Fibroblast of pulmonary artery (primary cell): ENCODE data around the gene DNER.
"Not testable (repeated sequence)": the region's sequence is repeated elsewhere in the genome, so short reads cannot be mapped to it uniquely, and the experiment has no call there.

Source experiments
- DNase-seq: peaks from one replicate; pipeline ENCODE4 v3.0.0-alpha.2; 2010; ENCODE audit warnings: low read depth
- H3K4me3 ChIP-seq: replicated peaks from 2 replicates; pipeline ENCODE4 v1.5.1; 2011; ENCODE audit warnings: low read depth, mild to moderate bottlenecking, control low read depth, low read length, moderate library complexity
- CTCF ChIP-seq: IDR thresholded peaks from 2 replicates; pipeline ENCODE4 v1.5.1; 2011; ENCODE audit warnings: mild to moderate bottlenecking, control low read depth, low read length, inconsistent platforms; ENCODE audit errors: missing control alignments

Gene DNER

GRCh38 chr2:229344955-229345354 is 369.4 kb downstream of the DNER start:
- no peak for DNase-seq
- no peak overlapping the region for H3K4me3 ChIP-seq
- no peak for TF ChIP-seq CTCF

DNA sequence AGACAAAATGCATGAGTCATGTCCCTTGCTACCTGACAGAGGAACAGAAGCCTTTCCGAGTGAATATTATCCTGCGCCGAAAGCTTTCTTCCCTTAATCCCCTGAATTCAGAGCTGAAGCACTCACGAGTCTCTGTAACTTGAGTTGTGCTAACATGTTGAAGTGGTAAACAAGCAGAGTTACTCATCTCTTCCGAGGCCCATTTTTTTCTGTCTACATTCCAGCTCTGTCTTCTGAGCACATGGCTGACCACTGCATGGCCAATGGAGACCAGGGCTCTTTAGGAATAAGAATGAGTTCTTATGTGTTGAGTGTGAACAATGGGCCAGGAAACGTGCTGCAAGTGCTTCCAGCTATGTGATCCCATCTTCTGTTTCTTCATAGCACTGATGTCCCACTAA is 370.2 kb downstream of the DNER start:
- no peak overlapping the region for H3K4me3 ChIP-seq
- TF ChIP-seq CTCF: no peak
- DNase-seq: no peak

GRCh38 chr2:229343661-229344060 is 370.7 kb downstream of the DNER start:
- no peak for DNase-seq
- no peak for TF ChIP-seq CTCF
- no peak overlapping the region for H3K4me3 ChIP-seq

DNA sequence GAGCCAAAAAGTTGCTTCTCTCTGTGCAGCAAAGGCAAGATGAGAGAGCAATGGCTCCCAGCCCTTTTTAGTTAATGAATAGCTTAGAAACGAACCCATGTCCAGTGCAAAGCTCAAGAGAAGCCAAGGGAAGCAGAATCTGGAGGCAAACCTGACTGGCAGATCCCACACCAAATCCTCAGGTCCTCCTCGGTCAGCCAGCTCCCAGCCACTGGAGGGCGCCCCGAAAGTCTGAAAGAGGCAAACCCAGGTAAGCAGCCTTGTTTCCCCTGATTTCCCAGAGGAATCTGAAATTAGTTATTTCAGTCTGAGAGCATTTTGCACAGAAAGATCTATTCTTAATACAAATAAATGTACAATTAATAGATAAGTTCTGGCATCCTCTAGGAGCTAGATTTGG is 372.0 kb downstream of the DNER start:
- DNase-seq: peak; percentile 59
- peak; percentile 74 for TF ChIP-seq CTCF
- H3K4me3 ChIP-seq: no peak overlapping the region

DNA sequence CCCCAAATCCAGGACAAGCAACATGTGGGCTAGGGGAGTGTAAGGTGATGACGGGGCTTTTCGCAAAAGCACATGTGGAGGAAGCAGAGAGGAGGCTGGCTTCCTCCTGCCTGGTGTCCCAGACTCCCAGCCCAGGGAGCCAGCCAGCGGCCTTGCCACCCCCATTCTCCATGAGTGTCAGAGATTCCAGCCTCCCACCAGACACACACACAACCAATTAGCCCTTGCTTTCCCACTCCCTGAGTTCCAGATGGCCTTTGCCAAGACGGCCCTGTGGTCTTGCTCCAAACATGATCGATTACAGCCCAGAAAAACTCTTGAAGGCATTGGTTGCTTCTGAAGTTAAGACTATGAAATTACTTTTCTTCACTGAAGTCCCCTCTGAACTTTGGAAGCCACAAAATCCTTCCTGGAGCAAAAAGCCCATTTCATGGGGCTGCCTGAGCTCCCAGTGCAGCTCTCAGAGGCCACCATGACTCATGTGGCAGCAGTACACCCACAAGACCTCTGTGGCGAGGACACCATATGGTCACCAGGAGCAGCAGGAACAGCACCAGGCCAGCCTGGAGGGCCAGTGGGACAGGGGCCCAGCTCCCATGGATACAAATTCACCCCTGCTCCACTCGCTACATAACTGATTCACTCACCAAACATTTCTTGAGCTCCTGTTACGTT is 374.1 kb downstream of the DNER start:
- DNase-seq: no peak

GRCh38 chr2:229339618-229340017 is 374.7 kb downstream of the DNER start:
- no peak overlapping the region for H3K4me3 ChIP-seq
- TF ChIP-seq CTCF: no peak
- DNase-seq: no peak

More for the DNA sequence above, 374.1 kb downstream of the DNER start:
- TF ChIP-seq CTCF: no peak
- H3K4me3 ChIP-seq: no peak overlapping the region

- not testable (repeated sequence) for DNase-seq, H3K4me3 ChIP-seq
Measured at GRCh38 chr2:229339171-229339570, 375.2 kb downstream of the DNER start.
